Measurements from ENCODE around the gene SLC66A2. TPM values are rescaled to one million over a fixed set of nuclear protein-coding genes. Genes with fewer than 3 reads are reported as not detected.

Gene SLC66A2
- total and polyA plus RNA-seq, 2 donors (not counting 1 experiment from before 2014, with no cell fraction given): 44.4 to 45.1 TPM

DNA sequence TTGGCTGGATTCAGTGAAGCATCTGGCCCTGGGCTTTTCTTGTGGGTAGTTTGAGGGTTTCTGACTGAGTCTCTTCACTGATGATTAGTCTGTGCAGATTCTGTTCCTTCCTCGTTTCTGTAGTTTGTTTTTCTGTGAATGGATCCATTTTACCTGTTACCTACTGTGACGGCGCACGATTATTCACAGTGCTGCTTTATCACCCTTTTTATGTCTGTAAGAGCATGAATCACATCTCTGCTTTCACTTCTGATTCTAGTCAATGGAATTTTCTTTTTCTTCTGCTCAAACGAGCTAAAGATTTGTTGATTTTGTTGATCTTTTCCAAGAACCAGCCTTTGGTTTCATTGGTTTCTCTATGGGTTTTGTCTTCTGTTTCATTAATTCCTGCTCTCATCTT is 60.8 kb downstream of the SLC66A2 start:
- H3K4me3 ChIP-seq (ENCODE audit: control extremely low read depth in 1 of 5, extremely low read depth in 1 of 5, insufficient read depth in 1 of 5, low read depth in 2 of 5, low read length in 4 of 5): no peak overlapping the region
- Mint-ChIP-seq H3K4me1 (no peaks in the 10 kb centered on the region), H3K9me3 (ENCODE audit: insufficient read depth) (peaks cover 43% of the 10 kb centered on the region), H3K27ac (no peak overlapping the region), H3K4me3 (no peak overlapping the region), H3K27me3 (no peaks in the 10 kb centered on the region)
- ATAC-seq (ENCODE audit: low read depth) (no peak), DNase-seq (no peak)
- WGBS (ENCODE audit: insufficient coverage): no CpG with 5 or more reads among the region's 5 CpGs
- H2AFZ ChIP-seq (ENCODE audit: insufficient read depth, low read depth, low read length, poor library complexity, severe bottlenecking): no peak overlapping the region
- intact Hi-C loops (cut with micrococcal nuclease): no loop called here
- H3K4me1 ChIP-seq (ENCODE audit: control insufficient read depth in 2 of 2, insufficient read depth in 2 of 2, low read length in 2 of 2): no peaks in the 10 kb centered on the region
- H3K36me3 ChIP-seq (replicated peaks in 1 of 2; ENCODE audit: control extremely low read depth in 1 of 2, control insufficient read depth in 1 of 2, extremely low read depth in 1 of 2, insufficient read depth in 2 of 2, low read length in 1 of 2): no peaks in the 10 kb centered on the region
- POLR2A ChIA-PET: no interaction called here
- no peak overlapping the region for H3K27ac ChIP-seq (ENCODE audit: low read length in 2 of 2)
- TF ChIP-seq, protein P1, sequence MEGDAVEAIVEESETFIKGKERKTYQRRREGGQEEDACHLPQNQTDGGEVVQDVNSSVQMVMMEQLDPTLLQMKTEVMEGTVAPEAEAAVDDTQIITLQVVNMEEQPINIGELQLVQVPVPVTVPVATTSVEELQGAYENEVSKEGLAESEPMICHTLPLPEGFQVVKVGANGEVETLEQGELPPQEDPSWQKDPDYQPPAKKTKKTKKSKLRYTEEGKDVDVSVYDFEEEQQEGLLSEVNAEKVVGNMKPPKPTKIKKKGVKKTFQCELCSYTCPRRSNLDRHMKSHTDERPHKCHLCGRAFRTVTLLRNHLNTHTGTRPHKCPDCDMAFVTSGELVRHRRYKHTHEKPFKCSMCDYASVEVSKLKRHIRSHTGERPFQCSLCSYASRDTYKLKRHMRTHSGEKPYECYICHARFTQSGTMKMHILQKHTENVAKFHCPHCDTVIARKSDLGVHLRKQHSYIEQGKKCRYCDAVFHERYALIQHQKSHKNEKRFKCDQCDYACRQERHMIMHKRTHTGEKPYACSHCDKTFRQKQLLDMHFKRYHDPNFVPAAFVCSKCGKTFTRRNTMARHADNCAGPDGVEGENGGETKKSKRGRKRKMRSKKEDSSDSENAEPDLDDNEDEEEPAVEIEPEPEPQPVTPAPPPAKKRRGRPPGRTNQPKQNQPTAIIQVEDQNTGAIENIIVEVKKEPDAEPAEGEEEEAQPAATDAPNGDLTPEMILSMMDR (IDR thresholded peaks at IDR 0.05): no peak
- TF ChIP-seq EZH2 (IDR thresholded peaks at IDR 0.05; ENCODE audit: borderline replicate concordance, insufficient read depth, low read depth, low read length, poor library complexity, severe bottlenecking): no peak
- H3K9ac ChIP-seq (ENCODE audit: low read length): no peak overlapping the region
- H3K4me2 ChIP-seq (replicated peaks; ENCODE audit: low read depth, low read length, poor library complexity, severe bottlenecking): no peak overlapping the region
- peaks cover 7 to 48% (median 43%) of the 10 kb centered on the region in 3 donors for H3K9me3 ChIP-seq (ENCODE audit: control extremely low read depth in 1 of 3, control insufficient read depth in 2 of 3, insufficient read depth in 1 of 3, low read length in 2 of 3)
- H3K27me3 ChIP-seq (replicated peaks in 1 of 4; ENCODE audit: control extremely low read depth in 1 of 4, control insufficient read depth in 3 of 4, insufficient read depth in 4 of 4, low read length in 3 of 4): no peaks in the 10 kb centered on the region
- no peaks in the 10 kb centered on the region for H4K20me1 ChIP-seq (ENCODE audit: control insufficient read depth, insufficient read depth, low read length, poor library complexity, severe bottlenecking)
- H3K79me2 ChIP-seq (ENCODE audit: control insufficient read depth, insufficient read depth, low read length): no peaks in the 10 kb centered on the region
- CTCF ChIA-PET: no interaction called here

DNA sequence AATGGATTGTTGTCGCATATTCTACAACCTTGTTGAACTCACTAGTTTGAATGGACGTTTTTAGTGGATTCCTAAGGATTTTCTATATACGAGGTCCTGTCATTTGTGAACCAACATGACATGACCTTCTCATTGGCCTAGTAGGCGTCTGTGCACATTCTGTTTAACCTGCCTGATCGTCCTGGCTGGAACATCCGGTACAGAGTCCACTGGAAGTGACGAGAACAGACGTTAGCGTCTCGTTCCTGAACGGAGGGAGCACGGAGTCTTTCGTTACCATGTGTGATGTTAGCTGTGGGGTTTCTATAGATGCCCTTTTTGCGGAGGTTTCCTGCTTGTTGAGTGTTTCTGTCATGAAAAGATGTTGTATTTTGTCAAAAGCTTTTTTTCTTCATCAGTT is 61.9 kb downstream of the SLC66A2 start:
- peaks cover 36% of the 10 kb centered on the region for H3K9me3 Mint-ChIP-seq (ENCODE audit: insufficient read depth)
- DNase-seq: no peak
- no peak for ATAC-seq (ENCODE audit: low read depth)
- no peak overlapping the region for H3K9ac ChIP-seq (ENCODE audit: low read length)
- no peak overlapping the region for H3K27ac ChIP-seq (ENCODE audit: low read length in 2 of 2)
- H3K4me3 Mint-ChIP-seq: no peak overlapping the region
- no peak overlapping the region for H3K4me3 ChIP-seq (ENCODE audit: control extremely low read depth in 1 of 5, extremely low read depth in 1 of 5, insufficient read depth in 1 of 5, low read depth in 2 of 5, low read length in 4 of 5)
- no peaks in the 10 kb centered on the region for H4K20me1 ChIP-seq (ENCODE audit: control insufficient read depth, insufficient read depth, low read length, poor library complexity, severe bottlenecking)
- no peaks in the 10 kb centered on the region for H3K27me3 Mint-ChIP-seq
- POLR2A ChIA-PET: no interaction called here
- TF ChIP-seq, protein P1 (IDR thresholded peaks at IDR 0.05): no peak
- TF ChIP-seq EZH2 (IDR thresholded peaks at IDR 0.05; ENCODE audit: borderline replicate concordance, insufficient read depth, low read depth, low read length, poor library complexity, severe bottlenecking): no peak
- no peaks in the 10 kb centered on the region for H3K36me3 ChIP-seq (replicated peaks in 1 of 2; ENCODE audit: control extremely low read depth in 1 of 2, control insufficient read depth in 1 of 2, extremely low read depth in 1 of 2, insufficient read depth in 2 of 2, low read length in 1 of 2)
- H3K27me3 ChIP-seq (replicated peaks in 1 of 4; ENCODE audit: control extremely low read depth in 1 of 4, control insufficient read depth in 3 of 4, insufficient read depth in 4 of 4, low read length in 3 of 4): no peaks in the 10 kb centered on the region
- CTCF ChIA-PET: no interaction called here
- H3K79me2 ChIP-seq (ENCODE audit: control insufficient read depth, insufficient read depth, low read length): no peaks in the 10 kb centered on the region
- H3K27ac Mint-ChIP-seq: no peak overlapping the region
- no peaks in the 10 kb centered on the region for H3K4me1 Mint-ChIP-seq
- H2AFZ ChIP-seq (ENCODE audit: insufficient read depth, low read depth, low read length, poor library complexity, severe bottlenecking): no peak overlapping the region
- 94% methylated on average over 14 of the region's 14 CpGs for WGBS (ENCODE audit: insufficient coverage)
- H3K4me2 ChIP-seq (replicated peaks; ENCODE audit: low read depth, low read length, poor library complexity, severe bottlenecking): no peak overlapping the region
- intact Hi-C loops (cut with micrococcal nuclease): no loop called here
- no peaks in the 10 kb centered on the region for H3K4me1 ChIP-seq (ENCODE audit: control insufficient read depth in 2 of 2, insufficient read depth in 2 of 2, low read length in 2 of 2)
- H3K9me3 ChIP-seq (ENCODE audit: control extremely low read depth in 1 of 3, control insufficient read depth in 2 of 3, insufficient read depth in 1 of 3, low read length in 2 of 3): peaks cover 5 to 54% (median 45%) of the 10 kb centered on the region in 3 donors

All from B cell (primary cell).